ENCODE results near the gene TAF12.
"Not testable (repeated sequence)": the region's sequence is repeated elsewhere in the genome, so short reads cannot be mapped to it uniquely, and the experiment has no call there.

Gene TAF12

GRCh38 chr1:28644494-28644893, 1.6 kb upstream of the TAF12 start:
- no peak for DNase-seq (ENCODE audit: low read depth)

- DNase-seq (ENCODE audit: low read depth), result peak; percentile 8
Measured at GRCh38 chr1:28642056-28642846, 616 bp downstream of the TAF12 start.

- no peak for DNase-seq (ENCODE audit: low read depth)
Measured at GRCh38 chr1:28640766-28641165, 2.1 kb downstream of the TAF12 start.

DNA sequence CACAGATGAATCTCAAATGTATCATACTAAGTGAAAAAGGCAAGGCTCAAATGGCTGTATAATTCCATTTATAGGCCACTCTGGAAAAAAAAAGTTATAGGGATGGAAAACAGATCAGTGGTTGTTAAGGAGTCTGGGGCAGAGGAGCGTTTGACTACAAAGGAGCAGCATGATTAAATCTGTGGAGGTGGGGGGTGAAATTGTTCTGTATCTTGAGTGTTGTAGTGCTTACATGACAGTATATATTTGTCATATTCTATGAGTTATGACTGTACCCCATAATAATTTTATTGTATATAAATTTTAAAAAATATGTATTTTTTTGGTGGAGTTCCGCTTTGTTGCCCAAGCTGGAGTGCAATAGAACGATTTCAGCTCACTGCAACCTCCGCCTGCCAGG, 10.3 kb downstream of the TAF12 start:
- DNase-seq (ENCODE audit: low read depth), result no peak

DNA sequence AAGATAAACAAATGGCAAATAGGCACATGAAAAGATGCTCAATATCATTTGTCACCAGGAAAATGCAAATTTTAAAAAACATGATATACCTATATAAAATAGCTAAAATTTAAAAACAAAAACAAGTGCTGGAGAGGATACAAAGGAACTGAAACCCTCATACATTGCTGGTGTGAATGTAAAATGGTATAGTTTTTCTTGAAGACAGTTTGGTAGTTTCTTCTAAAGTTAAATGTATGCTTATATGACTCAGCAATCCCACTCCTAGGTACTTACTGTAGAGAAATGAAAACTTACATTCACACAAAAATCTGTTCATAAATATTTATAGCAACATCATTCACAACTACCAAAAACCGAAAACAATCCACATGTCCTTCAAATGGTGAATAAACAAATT, 11.2 kb downstream of the TAF12 start:
- DNase-seq (ENCODE audit: low read depth), result no peak

DNA sequence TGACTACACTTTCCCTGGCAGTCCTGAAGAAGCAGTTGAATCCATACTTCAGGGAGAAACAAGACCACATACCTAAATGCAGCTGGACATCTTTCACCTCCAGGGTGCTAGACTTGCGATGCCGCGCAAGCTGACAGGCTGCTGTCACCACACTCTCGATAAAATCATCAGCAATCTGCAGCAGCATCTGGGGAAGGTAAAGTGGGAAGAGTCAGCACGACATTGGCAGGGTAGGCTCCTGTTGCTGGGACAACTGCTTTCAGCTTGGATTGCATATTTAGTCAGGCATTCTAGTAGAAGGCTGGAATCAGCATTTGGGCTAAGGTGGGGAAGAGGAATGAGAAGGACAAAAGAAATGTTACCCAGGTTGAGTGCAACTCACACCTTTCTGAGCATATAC, 29.7 kb downstream of the TAF12 start:
- no peak for DNase-seq (ENCODE audit: low read depth)

DNA sequence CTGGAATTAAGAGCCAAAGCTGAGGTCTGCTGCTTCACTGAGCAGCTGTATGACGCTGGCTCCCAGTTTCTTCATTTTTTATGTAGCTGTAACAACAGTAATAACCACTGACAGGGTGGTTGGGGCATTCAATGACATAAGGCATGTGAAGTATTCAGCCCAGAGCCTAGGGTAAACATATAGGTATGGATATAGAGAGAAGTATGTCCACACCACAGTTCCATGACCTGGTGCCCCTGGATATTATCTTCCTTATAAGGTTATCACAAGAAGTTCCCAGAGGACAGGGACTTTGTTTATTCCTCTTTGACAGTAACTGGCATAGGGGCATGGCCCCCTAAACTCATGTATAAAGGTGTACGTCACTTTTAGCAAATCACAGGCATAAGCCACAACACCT, 36.1 kb downstream of the TAF12 start:
- no peak for DNase-seq (ENCODE audit: low read depth)

GRCh38 chr1:28604962-28605361, 37.9 kb downstream of the TAF12 start:
- DNase-seq (ENCODE audit: low read depth), result no peak

GRCh38 chr1:28604411-28604810, 38.5 kb downstream of the TAF12 start:
- no peak for DNase-seq (ENCODE audit: low read depth)

GRCh38 chr1:28602536-28603439, 40.1 kb downstream of the TAF12 start:
- DNase-seq (ENCODE audit: low read depth), result peak; percentile 74

DNA sequence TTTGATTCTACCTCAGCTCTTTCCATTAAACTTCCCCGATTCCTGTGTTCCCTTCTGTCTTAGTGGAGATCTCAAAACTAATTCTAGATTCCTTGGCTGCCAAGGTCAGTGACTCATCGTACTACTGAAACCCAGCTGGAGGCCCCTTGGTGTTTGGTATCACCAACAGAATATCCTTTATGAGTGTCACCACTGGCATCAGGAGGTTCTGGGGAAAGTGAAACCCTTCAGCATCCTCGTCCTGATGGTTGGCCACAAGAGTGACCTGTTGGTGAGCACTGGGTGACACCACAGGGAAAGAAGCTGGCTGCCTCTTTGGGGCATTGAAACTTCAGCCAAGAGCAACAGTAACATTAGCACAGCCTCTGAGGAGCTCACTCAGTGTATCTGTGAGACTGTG, 41.2 kb downstream of the TAF12 start:
- DNase-seq (ENCODE audit: low read depth), result peak; percentile 75

DNA sequence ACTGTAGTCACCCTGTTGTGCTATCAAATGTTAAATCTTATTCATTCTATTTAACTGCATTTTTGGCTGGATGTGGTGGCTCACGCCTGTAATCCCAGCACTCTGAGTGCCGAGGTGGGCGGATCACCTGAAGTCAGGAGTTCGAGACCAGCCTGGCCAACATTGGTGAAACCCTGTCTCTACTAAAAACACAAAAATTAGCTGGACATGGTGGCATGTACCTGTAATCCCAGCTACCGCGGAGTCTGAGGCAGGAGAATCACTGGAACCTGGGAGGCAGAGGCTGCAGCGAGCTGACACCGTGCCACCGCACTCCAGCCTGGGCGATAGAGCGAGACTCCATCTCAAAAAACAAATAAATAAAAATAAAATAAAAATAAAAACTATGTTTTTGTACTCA, 46.6 kb downstream of the TAF12 start:
- not testable (repeated sequence) for DNase-seq (ENCODE audit: low read depth)

- DNase-seq (ENCODE audit: low read depth), result no peak
Measured at GRCh38 chr1:28595412-28596191, 47.3 kb downstream of the TAF12 start.

DNA sequence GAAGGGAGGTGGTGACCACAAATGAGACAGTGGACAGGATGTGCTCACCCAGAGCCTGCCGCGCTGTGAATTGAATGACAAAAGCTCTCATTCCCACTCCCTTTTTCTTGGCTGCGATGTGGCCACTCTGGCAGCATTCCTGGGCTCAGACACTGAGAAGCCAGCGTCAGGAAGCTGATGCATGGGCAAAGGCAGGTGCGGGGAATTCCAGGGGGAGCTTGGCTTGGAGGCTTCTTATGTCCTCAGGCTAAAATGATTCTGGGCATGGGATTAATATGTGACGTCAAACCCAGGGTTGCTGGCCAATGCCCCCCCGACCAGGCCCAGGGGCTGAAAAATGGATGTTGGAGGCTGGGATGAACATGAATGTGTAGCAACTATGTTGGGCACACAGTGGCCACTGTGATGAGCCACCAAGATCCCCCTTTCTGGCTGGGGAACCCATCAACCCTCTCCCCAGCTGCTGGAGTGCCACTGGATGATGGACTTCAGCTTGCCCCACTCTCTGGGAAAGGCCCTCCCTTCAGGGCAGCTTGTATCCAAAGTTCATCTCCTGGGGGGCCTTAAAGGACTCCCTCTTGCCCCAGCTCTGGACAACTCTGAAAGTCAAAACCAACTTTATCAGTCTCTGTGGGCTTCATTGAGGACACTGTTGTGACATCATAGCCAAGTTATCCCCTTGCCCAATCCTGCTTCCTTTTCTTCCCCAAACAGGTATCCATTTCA, 48.0 kb downstream of the TAF12 start:
- not testable (repeated sequence) for DNase-seq (ENCODE audit: low read depth)

- not testable (repeated sequence) for DNase-seq (ENCODE audit: low read depth)
Measured at GRCh38 chr1:28593988-28594356, 48.9 kb downstream of the TAF12 start.

GRCh38 chr1:28592321-28593071, 50.4 kb downstream of the TAF12 start:
- no peak for DNase-seq (ENCODE audit: low read depth)

GRCh38 chr1:28591708-28592320, 51.1 kb downstream of the TAF12 start, which contains the start of gene RAB42:
Gene RAB42, plus strand, starts transcription at chr1:28592265. Its CDS starts 247 bp downstream, at chr1:28592512.
- no peak for DNase-seq (ENCODE audit: low read depth)

DNA sequence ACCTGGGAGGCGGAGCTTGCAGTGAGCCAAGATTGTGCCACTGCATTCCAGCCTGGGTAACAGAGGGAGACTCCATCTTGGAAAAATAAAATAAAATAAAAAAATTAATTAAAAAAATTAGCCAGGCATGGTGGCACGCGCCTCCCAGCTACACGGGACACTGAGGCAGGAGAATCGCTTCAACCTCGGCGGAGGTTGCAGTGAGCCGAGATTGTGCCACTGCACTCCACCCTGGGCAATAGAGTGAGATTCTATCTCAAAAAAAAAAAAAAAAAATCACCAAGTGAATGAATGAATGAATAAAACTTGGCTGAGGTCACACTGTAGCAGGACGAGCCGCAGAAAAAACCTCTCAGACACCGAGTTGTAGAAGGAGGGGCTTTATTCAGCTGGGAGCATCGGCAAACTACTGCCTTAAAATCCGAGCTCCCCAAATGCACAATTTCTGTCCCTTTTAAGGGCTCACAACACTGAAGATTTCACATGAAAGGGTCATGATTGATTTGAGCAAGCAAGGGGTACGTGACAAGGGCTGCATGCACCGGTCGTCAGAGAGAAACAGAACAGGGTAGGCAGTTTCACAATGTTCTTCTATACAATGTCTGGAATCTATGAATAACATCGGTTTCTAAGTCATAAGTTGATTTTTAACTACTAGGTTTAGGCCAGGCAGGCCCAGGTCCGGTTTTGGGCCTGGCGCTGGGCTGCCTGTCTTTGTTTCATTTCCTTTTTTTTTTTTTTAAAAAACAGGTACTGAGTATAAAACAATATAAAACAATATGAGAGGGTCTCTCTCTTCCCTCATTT, 56.1 kb downstream of the TAF12 start:
- DNase-seq (ENCODE audit: low read depth), result not testable (repeated sequence)

DNA sequence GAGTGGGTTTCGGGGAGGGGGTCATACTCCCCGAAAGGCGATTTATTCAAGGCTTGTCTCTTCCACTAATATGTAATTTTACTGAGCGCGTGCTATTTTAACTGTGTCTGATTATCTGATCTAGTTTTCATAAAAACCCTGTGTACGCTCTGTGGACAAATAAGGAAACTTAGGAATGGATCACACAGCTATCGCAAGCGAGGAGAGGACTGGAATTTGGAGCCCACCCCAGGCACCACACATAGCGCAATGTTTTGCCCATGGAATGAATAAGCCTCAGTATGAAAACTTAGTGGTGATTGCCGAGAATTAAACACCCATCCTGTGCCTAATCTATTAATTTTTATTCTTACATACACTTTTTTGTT, 60.6 kb downstream of the TAF12 start:
- no peak for DNase-seq (ENCODE audit: low read depth)
